NCI-H345 treated with DMSO at 0.1 percent for 48 hours (cell line): ENCODE data around the gene LENG9.

Source experiments
- DNase-seq: peaks from one replicate; lab custom pipeline; 2025; ENCODE audit not compliant: unreplicated experiment; lab: John Stamatoyannopoulos, UW

LENG9 gene

GRCh38 chr19:54439174-54439851 lies 24.3 kb downstream of the LENG9 start:
- DNase-seq = no peak

GRCh38 chr19:54436628-54437252 lies 26.8 kb downstream of the LENG9 start:
- no peak for DNase-seq

GRCh38 chr19:54436031-54436523 lies 27.5 kb downstream of the LENG9 start:
- DNase-seq = no peak

GRCh38 chr19:54435551-54436016 lies 28.0 kb downstream of the LENG9 start:
- DNase-seq = no peak

GRCh38 chr19:54434873-54435214 lies 28.7 kb downstream of the LENG9 start:
- no peak for DNase-seq

- no peak for DNase-seq
Observed at GRCh38 chr19:54434112-54434872, 29.3 kb downstream of the LENG9 start.

- DNase-seq = no peak
Observed at GRCh38 chr19:54433697-54434096, 29.9 kb downstream of the LENG9 start.

- DNase-seq = no peak
Observed at GRCh38 chr19:54432144-54432738, 31.3 kb downstream of the LENG9 start.

GRCh38 chr19:54431255-54431838 lies 32.2 kb downstream of the LENG9 start:
- peak; percentile 10 for DNase-seq

- DNase-seq = no peak
Observed at GRCh38 chr19:54430306-54431254, 33.0 kb downstream of the LENG9 start.

GRCh38 chr19:54429545-54430227 lies 33.9 kb downstream of the LENG9 start:
- no peak for DNase-seq

- no peak for DNase-seq
Observed at GRCh38 chr19:54429176-54429495, 34.4 kb downstream of the LENG9 start.

GRCh38 chr19:54428323-54429175 lies 35.0 kb downstream of the LENG9 start:
- DNase-seq = no peak

GRCh38 chr19:54427586-54427985 lies 36.0 kb downstream of the LENG9 start:
- DNase-seq = no peak

- no peak for DNase-seq
Observed at GRCh38 chr19:54426291-54426931, 37.2 kb downstream of the LENG9 start.

GRCh38 chr19:54425382-54425723 lies 38.2 kb downstream of the LENG9 start:
- no peak for DNase-seq

- DNase-seq = no peak
Observed at GRCh38 chr19:54424660-54425381, 38.8 kb downstream of the LENG9 start.

GRCh38 chr19:54424201-54424600 lies 39.4 kb downstream of the LENG9 start:
- DNase-seq = no peak
